SJSA1 (cell line): ENCODE measurements around the gene SMURF1. TPM values are rescaled to one million over a fixed set of nuclear protein-coding genes. Genes with fewer than 3 reads are reported as not detected.

ENCODE experiments used
- DNase-seq, 2 experiments: peaks; one replicate each; pipeline ENCODE4 v3.0.0-alpha.2; 2015 to 2020; ENCODE audit warnings: low spot score in 2 of 2, low read depth in 1 of 2
- H3K27ac ChIP-seq: fragments of 250-450 bp; sonication (Bioruptor Pico); 2 replicates; pipeline ENCODE4 v1.5.1; 2020; ENCODE audit warnings: mild to moderate bottlenecking, moderate library complexity
- H3K27me3 ChIP-seq: fragments of 250-450 bp; sonication (Bioruptor Pico); replicated peaks from 2 replicates; pipeline ENCODE4 v1.5.1; 2020; ENCODE audit warnings: mild to moderate bottlenecking, moderate library complexity
- H3K36me3 ChIP-seq: fragments of 250-450 bp; sonication (Bioruptor Pico); 2 replicates; pipeline ENCODE4 v1.5.1; 2020; ENCODE audit warnings: mild to moderate bottlenecking
- H3K4me1 ChIP-seq: fragments of 250-450 bp; sonication (Bioruptor Pico); replicated peaks from 2 replicates; pipeline ENCODE4 v1.6.1; 2021; ENCODE audit warnings: mild to moderate bottlenecking
- H3K4me3 ChIP-seq: fragments of 250-450 bp; sonication (Bioruptor Pico); 2 replicates; pipeline ENCODE4 v1.5.1; 2020; ENCODE audit warnings: mild to moderate bottlenecking
- H3K9me3 ChIP-seq: fragments of 250-450 bp; sonication (Bioruptor Pico); replicated peaks from 2 replicates; pipeline ENCODE4 v1.5.1; 2020; ENCODE audit warnings: mild to moderate bottlenecking
- total RNA-seq: library from RNA; depleted of rRNA; stranded (reverse); fragments of >200 nt; shearing (Covaris generic); gene quantifications from 2 replicates; pipeline ENCODE4 v1.2.3, GENCODE V29; 2014

SMURF1 gene
- total RNA-seq, 1 experiment from 2014 or later: 20.3 TPM

GRCh38 chr7:99135938-99136337 lies 8.0 kb downstream of the SMURF1 start:
- H3K4me3 ChIP-seq: no peak overlapping the region
- no peak overlapping the region for H3K27ac ChIP-seq
- H3K36me3 ChIP-seq: no peaks in the 10 kb centered on the region
- DNase-seq: no peak
- 0 out of 2 replicates have a peak, but pooled peaks cover 3% of the 10 kb centered on the region for H3K9me3 ChIP-seq
- no peaks in the 10 kb centered on the region for H3K27me3 ChIP-seq
- peaks cover 19% of the 10 kb centered on the region for H3K4me1 ChIP-seq

GRCh38 chr7:99133766-99134564 lies 9.9 kb downstream of the SMURF1 start:
- no peak overlapping the region for H3K27ac ChIP-seq
- H3K27me3 ChIP-seq: no peaks in the 10 kb centered on the region
- H3K4me3 ChIP-seq: no peak overlapping the region
- H3K4me1 ChIP-seq: peaks cover 16% of the 10 kb centered on the region
- H3K36me3 ChIP-seq: no peaks in the 10 kb centered on the region
- H3K9me3 ChIP-seq: 0 out of 2 replicates have a peak, but pooled peaks cover 3% of the 10 kb centered on the region
- DNase-seq: no peak

GRCh38 chr7:99132595-99133321 lies 11.2 kb downstream of the SMURF1 start:
- Histone ChIP-seq H3K9me3 (0 out of 2 replicates have a peak, but pooled peaks cover 3% of the 10 kb centered on the region), H3K4me3 (no peak overlapping the region), H3K36me3 (no peaks in the 10 kb centered on the region), H3K4me1 (peaks cover 24% of the 10 kb centered on the region), H3K27me3 (no peaks in the 10 kb centered on the region), H3K27ac (no peak overlapping the region)
- DNase-seq: peak in 1 of 2 experiments; percentile 27

- peaks cover 24% of the 10 kb centered on the region for H3K4me1 ChIP-seq
- 0 out of 2 replicates have a peak, but pooled peaks cover 3% of the 10 kb centered on the region for H3K9me3 ChIP-seq
- H3K36me3 ChIP-seq: no peaks in the 10 kb centered on the region
- no peak for DNase-seq
- no peak overlapping the region for H3K27ac ChIP-seq
- H3K4me3 ChIP-seq: no peak overlapping the region
- no peaks in the 10 kb centered on the region for H3K27me3 ChIP-seq
These were observed 12.6 kb downstream of the SMURF1 start for GRCh38 chr7:99131290-99131689.

DNA sequence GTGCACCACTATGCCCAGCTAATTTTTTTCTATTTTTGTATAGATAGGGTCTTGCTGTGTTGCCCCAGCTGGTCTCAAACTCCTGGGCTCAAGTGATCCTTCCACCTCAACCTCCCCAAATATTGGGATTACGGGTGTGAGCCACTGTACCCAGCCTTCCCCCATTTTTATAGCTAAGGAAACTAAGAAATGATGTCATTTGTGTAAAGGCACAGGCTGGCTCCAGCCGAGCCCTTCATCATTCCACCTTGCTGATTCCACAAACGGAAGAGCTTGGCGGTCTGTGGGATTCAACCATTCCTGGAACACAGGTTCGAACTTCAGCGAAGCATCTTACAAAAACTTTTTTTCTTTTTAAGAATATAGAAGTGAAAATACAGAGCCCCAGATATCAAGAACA lies 14.4 kb downstream of the SMURF1 start:
- Histone ChIP-seq H3K4me3 (no peak overlapping the region), H3K36me3 (no peaks in the 10 kb centered on the region), H3K27ac (no peak overlapping the region), H3K9me3 (0 out of 2 replicates have a peak, but pooled peaks cover 3% of the 10 kb centered on the region), H3K27me3 (no peaks in the 10 kb centered on the region), H3K4me1 (peaks cover 24% of the 10 kb centered on the region)
- DNase-seq: no peak

DNA sequence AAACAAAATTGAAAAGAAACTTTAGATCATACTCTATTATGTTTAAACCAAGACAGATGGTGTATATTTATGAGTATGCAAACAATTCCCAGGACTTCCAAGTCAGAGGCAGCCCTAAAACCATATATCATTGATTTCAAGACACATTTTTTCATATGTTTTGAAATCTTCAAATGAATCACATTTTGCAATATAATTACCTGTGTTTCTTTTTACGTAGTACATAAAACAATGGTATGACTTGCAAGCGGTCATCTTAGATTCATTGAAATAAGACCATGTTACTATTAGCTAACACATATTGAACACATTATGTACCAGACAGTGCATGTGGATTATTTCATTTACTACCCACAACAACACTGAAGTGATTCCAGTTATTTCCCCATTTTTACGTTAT lies 14.9 kb downstream of the SMURF1 start:
- Histone ChIP-seq H3K4me1 (peaks cover 21% of the 10 kb centered on the region), H3K27ac (no peak overlapping the region), H3K36me3 (no peaks in the 10 kb centered on the region), H3K4me3 (no peak overlapping the region), H3K9me3 (0 out of 2 replicates have a peak, but pooled peaks cover 3% of the 10 kb centered on the region), H3K27me3 (no peaks in the 10 kb centered on the region)
- no peak for DNase-seq

- Histone ChIP-seq H3K36me3 (no peaks in the 10 kb centered on the region), H3K27ac (no peak overlapping the region), H3K27me3 (no peaks in the 10 kb centered on the region), H3K9me3 (no peaks in the 10 kb centered on the region), H3K4me3 (no peak overlapping the region), H3K4me1 (peaks cover 15% of the 10 kb centered on the region)
- no peak for DNase-seq
These were observed 15.6 kb downstream of the SMURF1 start for GRCh38 chr7:99128076-99128950.

DNA sequence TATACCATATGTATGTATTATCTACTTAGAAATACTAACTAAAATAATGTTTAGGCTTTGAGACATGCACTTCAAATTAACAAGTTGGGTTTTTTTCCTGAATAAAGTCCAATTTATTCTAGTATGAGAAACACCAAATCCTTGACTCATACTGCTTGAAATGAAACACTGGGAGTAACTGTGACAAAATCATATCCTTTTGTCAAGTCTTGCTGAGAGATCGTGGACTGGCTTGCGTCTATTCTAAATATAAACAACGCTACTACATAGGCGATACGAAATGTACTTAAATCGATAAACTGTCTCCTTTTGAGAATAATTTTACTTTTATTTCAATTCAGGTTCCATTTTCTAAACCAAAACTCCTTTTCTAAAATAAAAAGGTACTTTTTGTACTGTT lies 16.3 kb downstream of the SMURF1 start:
- no peaks in the 10 kb centered on the region for H3K36me3 ChIP-seq
- DNase-seq: no peak
- H3K27ac ChIP-seq: no peak overlapping the region
- H3K4me1 ChIP-seq: peaks cover 8% of the 10 kb centered on the region
- H3K27me3 ChIP-seq: no peaks in the 10 kb centered on the region
- no peak overlapping the region for H3K4me3 ChIP-seq
- no peaks in the 10 kb centered on the region for H3K9me3 ChIP-seq

- no peak overlapping the region for H3K27ac ChIP-seq
- no peak overlapping the region for H3K4me3 ChIP-seq
- DNase-seq: no peak
- no peaks in the 10 kb centered on the region for H3K9me3 ChIP-seq
- H3K27me3 ChIP-seq: no peaks in the 10 kb centered on the region
- H3K36me3 ChIP-seq: no peaks in the 10 kb centered on the region
- H3K4me1 ChIP-seq: peaks cover 8% of the 10 kb centered on the region
These were observed 16.9 kb downstream of the SMURF1 start for GRCh38 chr7:99126921-99127553.

DNA sequence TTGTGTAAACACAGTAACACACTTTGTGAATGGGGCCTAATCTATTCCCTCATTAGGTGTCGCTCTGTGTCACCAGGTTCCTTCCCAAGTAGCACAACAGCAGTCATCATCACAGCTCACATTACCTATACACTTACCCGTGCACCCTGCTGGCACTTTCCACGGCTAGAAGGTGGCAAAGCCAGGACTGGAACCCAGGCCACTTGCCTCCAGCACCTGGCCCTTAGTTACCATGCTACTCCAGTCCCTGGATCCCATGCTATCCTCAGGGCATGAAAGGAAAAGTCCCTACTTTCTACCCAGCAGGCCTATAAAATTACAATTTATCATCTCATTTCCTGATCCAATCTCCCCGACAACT lies 18.4 kb downstream of the SMURF1 start:
- H3K4me1 ChIP-seq: peaks cover 8% of the 10 kb centered on the region

GRCh38 chr7:99124751-99125504 lies 19.0 kb downstream of the SMURF1 start:
- Histone ChIP-seq H3K4me1 (peaks cover 8% of the 10 kb centered on the region), H3K27ac (no peak overlapping the region), H3K27me3 (no peaks in the 10 kb centered on the region), H3K36me3 (peaks cover 4% of the 10 kb centered on the region), H3K4me3 (no peak overlapping the region), H3K9me3 (no peaks in the 10 kb centered on the region)
- DNase-seq: no peak

More for the DNA sequence above, 18.4 kb downstream of the SMURF1 start:
- Histone ChIP-seq H3K36me3 (no peaks in the 10 kb centered on the region), H3K9me3 (no peaks in the 10 kb centered on the region), H3K27me3 (no peaks in the 10 kb centered on the region), H3K4me3 (no peak overlapping the region), H3K27ac (no peak overlapping the region)
- no peak for DNase-seq

DNA sequence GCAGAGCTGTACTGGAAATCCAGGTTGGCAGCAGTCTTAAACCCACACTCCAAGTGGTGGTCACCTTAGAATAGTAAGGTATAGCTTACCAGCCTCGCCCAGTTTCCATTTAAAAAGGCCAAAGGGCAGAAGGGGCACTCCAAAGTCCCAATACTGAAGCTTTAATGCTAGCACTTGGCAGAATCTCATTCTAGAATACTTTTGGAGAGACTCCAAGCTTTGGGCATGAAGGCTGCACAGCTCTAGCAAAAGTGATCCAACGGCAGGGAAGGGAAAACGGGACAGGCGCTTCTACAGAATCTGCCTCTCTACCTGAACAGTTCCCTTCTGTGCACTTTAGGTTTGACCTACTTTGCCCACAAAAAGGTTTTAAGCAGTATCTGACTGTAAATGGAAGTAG lies 19.7 kb downstream of the SMURF1 start:
- no peak for DNase-seq
- no peak overlapping the region for H3K27ac ChIP-seq
- H3K4me1 ChIP-seq: peaks cover 8% of the 10 kb centered on the region
- no peak overlapping the region for H3K4me3 ChIP-seq
- peaks cover 7% of the 10 kb centered on the region for H3K36me3 ChIP-seq
- no peaks in the 10 kb centered on the region for H3K9me3 ChIP-seq
- no peaks in the 10 kb centered on the region for H3K27me3 ChIP-seq
